ENCODE results near the gene CASP2. TPM values are rescaled to one million over a fixed set of nuclear protein-coding genes. Genes with fewer than 3 reads are reported as not detected.

Gene CASP2
- total RNA-seq, 2 experiments from 2014 or later, result 117 to 129 TPM

GRCh38 chr7:143271240-143271639 lies 16.9 kb upstream of the CASP2 start:
- H3K36me3 Mint-ChIP-seq, result peaks cover 42% of the 10 kb centered on the region
- no peak for DNase-seq
- H3K4me3 Mint-ChIP-seq, result no peak overlapping the region
- H3K27me3 Mint-ChIP-seq, result no peaks in the 10 kb centered on the region
- H3K4me1 Mint-ChIP-seq, result peaks cover 26% of the 10 kb centered on the region
- no peak for ATAC-seq
- H3K27ac Mint-ChIP-seq, result no peak overlapping the region
- CTCF ChIA-PET, result interaction anchor here (0.7 to 1.1 kb wide), 4 partner anchors 8 to 44 kb away, joined by 3 read pairs; partner anchors contain the start of genes CASP2, CLCN1 and GSTK1
- H3K9me3 Mint-ChIP-seq (ENCODE audit: low read depth), result no peaks in the 10 kb centered on the region

- no peaks in the 10 kb centered on the region for H3K27me3 Mint-ChIP-seq
- H3K4me1 Mint-ChIP-seq, result peaks cover 13% of the 10 kb centered on the region
- peaks cover 29% of the 10 kb centered on the region for H3K36me3 Mint-ChIP-seq
- no peak overlapping the region for H3K27ac Mint-ChIP-seq
- CTCF ChIA-PET, result interaction anchor here (1.1 to 1.7 kb wide), 5 partner anchors 9 to 26 kb away, joined by 3 to 4 read pairs (median 4); partner anchors contain the start of gene GSTK1
- H3K4me3 Mint-ChIP-seq, result no peak overlapping the region
- ATAC-seq (no peak), DNase-seq (no peak)
- H3K9me3 Mint-ChIP-seq (ENCODE audit: low read depth), result no peaks in the 10 kb centered on the region
Measured at GRCh38 chr7:143272871-143273270, 15.3 kb upstream of the CASP2 start.

- no peaks in the 10 kb centered on the region for H3K9me3 Mint-ChIP-seq (ENCODE audit: low read depth)
- ATAC-seq, result peak; percentile 74
- H3K4me1 Mint-ChIP-seq, result peaks cover 36% of the 10 kb centered on the region
- peak overlapping the region; percentile 81 for H3K27ac Mint-ChIP-seq
- CTCF ChIA-PET, result interaction anchor here (0.6 to 3.3 kb wide), 14 partner anchors 12 to 101 kb away, joined by 3 to 28 read pairs (median 6); partner anchors contain the start of gene GSTK1
- no peaks in the 10 kb centered on the region for H3K36me3 Mint-ChIP-seq
- H3K27me3 Mint-ChIP-seq, result no peaks in the 10 kb centered on the region
- no peak for DNase-seq
- H3K4me3 Mint-ChIP-seq, result peak overlapping the region; percentile 62
Measured at GRCh38 chr7:143279186-143280098, 8.7 kb upstream of the CASP2 start.

DNA sequence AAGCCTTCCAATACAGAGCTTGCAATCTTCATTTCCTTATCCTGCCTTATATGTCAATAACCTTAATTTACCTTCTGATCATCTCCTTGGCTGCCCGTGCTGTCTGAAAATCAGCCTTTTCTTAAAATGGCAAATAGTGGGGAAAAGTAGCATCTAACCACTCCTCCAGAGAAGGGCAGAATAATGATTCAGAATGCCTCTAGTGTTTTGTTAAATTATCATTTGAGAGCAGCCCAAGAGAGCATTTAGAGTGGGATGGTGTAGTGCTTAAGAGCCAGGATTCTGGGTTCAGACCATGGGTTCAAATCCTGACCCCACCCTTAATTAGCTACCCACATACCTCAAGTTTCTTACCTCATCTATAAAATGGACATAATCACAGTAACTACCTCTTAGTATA lies 8.0 kb upstream of the CASP2 start:
- DNase-seq (no peak), ATAC-seq (peak; percentile 31)
- H3K4me1 Mint-ChIP-seq, result peaks cover 36% of the 10 kb centered on the region
- H3K27me3 Mint-ChIP-seq, result no peaks in the 10 kb centered on the region
- peak overlapping the region; percentile 81 for H3K27ac Mint-ChIP-seq
- peak overlapping the region; percentile 62 for H3K4me3 Mint-ChIP-seq
- CTCF ChIA-PET, result interaction anchor here (0.9 to 3.3 kb wide), 9 partner anchors 12 to 100 kb away, joined by 4 to 28 read pairs (median 6); partner anchors contain the start of gene GSTK1
- H3K36me3 Mint-ChIP-seq, result no peaks in the 10 kb centered on the region
- H3K9me3 Mint-ChIP-seq (ENCODE audit: low read depth), result no peaks in the 10 kb centered on the region

GRCh38 chr7:143280566-143280965 lies 7.6 kb upstream of the CASP2 start:
- CTCF ChIA-PET, result interaction anchor here (1.2 to 3.3 kb wide), 8 partner anchors 13 to 100 kb away, joined by 5 to 28 read pairs (median 6); partner anchors contain the start of gene GSTK1
- Mint-ChIP-seq H3K4me3 (peak overlapping the region; percentile 62), H3K4me1 (peaks cover 36% of the 10 kb centered on the region), H3K9me3 (ENCODE audit: low read depth) (no peaks in the 10 kb centered on the region), H3K27ac (peak overlapping the region; percentile 81), H3K36me3 (no peaks in the 10 kb centered on the region), H3K27me3 (no peaks in the 10 kb centered on the region)
- DNase-seq, result no peak
- no peak for ATAC-seq

DNA sequence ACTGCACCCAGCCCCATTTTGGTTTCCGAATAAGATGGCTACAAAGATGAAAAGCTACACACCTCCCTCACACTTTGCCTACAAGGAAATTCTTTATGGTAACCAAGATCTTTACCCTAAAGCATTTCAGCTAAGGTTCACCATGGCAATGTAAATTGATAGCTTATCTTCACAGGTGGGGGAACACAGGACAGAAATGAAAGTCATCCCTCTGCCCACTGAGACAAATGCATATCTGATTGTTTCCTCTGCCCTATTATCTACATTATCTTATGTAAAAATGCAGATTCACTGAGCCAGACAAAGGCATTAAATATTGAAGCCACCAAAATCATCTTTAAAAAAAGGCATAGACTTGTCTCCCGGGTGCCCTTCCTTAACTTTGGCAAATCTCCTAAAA lies 6.6 kb upstream of the CASP2 start:
- H3K27me3 Mint-ChIP-seq, result no peaks in the 10 kb centered on the region
- H3K9me3 Mint-ChIP-seq (ENCODE audit: low read depth), result no peaks in the 10 kb centered on the region
- H3K27ac Mint-ChIP-seq, result no peak overlapping the region
- no peaks in the 10 kb centered on the region for H3K36me3 Mint-ChIP-seq
- DNase-seq (no peak), ATAC-seq (no peak)
- peaks cover 37% of the 10 kb centered on the region for H3K4me1 Mint-ChIP-seq
- CTCF ChIA-PET, result interaction anchor here (1.0 to 3.3 kb wide), 2 partner anchors 9 to 18 kb away, joined by 3 to 28 read pairs; partner anchors contain the start of gene GSTK1
- no peak overlapping the region for H3K4me3 Mint-ChIP-seq

DNA sequence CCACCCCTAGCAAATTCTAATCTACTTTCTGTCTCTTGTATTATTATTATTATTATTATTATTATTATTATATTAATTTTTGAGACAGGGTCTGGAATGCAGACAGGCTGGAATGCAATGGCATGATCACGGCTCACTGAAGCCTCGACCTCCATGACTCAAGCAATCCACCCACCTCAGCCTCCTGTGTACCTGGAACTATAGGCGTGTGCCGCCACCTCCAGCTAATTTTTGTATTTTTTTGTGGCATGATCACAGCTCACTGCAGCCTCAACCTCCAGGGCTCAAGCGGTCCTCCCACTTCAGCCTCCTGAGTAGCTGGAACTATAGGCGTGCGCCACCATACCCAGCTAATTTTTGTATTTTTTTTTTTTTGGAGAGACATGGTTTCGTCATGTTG lies 6.0 kb upstream of the CASP2 start:
- H3K4me1 Mint-ChIP-seq, result peaks cover 42% of the 10 kb centered on the region
- H3K27me3 Mint-ChIP-seq, result no peaks in the 10 kb centered on the region
- no peak overlapping the region for H3K4me3 Mint-ChIP-seq
- CTCF ChIA-PET, result interaction anchor here (1.0 to 3.3 kb wide), 4 partner anchors 9 to 98 kb away, joined by 3 to 28 read pairs (median 6); partner anchors contain the start of gene GSTK1
- ATAC-seq, result no peak
- no peak overlapping the region for H3K27ac Mint-ChIP-seq
- DNase-seq, result no peak
- H3K9me3 Mint-ChIP-seq (ENCODE audit: low read depth), result no peaks in the 10 kb centered on the region
- H3K36me3 Mint-ChIP-seq, result peaks cover 5% of the 10 kb centered on the region

GRCh38 chr7:143283381-143283780 lies 4.8 kb upstream of the CASP2 start:
- no peak overlapping the region for H3K4me3 Mint-ChIP-seq
- no peaks in the 10 kb centered on the region for H3K27me3 Mint-ChIP-seq
- DNase-seq (no peak), ATAC-seq (no peak)
- H3K27ac Mint-ChIP-seq, result no peak overlapping the region
- H3K9me3 Mint-ChIP-seq (ENCODE audit: low read depth), result no peaks in the 10 kb centered on the region
- peaks cover 49% of the 10 kb centered on the region for H3K4me1 Mint-ChIP-seq
- CTCF ChIA-PET, result interaction anchor here (0.7 to 2.0 kb wide), 4 partner anchors 9 to 62 kb away, joined by 3 to 8 read pairs (median 4); no protein-coding TSS in a partner anchor
- H3K36me3 Mint-ChIP-seq, result peaks cover 9% of the 10 kb centered on the region

DNA sequence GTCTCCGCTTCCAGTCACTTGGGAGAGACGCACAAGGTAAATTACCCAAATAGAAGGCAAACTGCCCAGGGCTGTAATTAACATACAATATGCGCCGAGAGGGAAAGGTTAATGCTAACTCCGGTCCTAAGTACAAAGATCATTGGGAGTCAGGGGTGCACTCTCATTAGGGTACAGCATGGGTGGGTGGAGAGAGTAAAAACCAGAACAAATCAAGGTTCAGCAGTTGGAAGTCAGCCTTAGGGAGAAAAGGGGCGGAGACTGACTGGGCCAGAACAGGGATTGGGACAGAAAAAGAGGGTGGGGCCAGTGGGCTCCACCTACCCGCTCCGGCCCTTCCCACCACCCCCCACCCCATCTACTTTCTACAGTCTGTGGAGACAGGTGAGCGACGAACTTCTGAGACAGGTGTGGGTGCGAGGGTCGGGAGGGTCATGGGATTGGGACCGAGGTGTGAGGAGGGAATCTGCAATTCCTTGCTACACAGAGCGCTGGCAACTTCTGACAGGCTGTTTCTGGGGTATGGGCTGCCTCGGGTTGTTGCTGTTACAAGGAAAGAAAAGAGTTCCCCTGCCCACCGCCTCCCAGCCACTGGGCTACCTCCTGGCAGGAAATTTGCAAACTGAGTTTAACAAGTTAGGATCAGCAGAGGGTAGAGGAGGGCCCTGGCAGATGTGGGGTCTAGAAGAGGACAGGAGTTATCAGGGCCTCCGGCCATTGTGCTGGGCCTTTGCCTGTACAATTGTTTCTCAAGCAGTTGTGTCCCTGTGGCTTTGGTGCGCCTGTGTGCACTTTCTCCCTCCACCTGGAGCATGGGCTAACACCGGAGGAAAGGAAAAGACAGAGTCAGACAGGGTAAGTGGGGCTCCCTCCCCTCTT lies 3.3 kb upstream of the CASP2 start, which contains the start of gene TMEM139:
Gene TMEM139, plus strand, starts transcription at position 368 of the 879 bp plus-strand sequence. CDS start 1,000 bp downstream, outside the sequence.
- Mint-ChIP-seq H3K9me3 (ENCODE audit: low read depth) (no peaks in the 10 kb centered on the region), H3K27me3 (no peaks in the 10 kb centered on the region), H3K27ac (no peak within 1 kb of the TSS), H3K4me3 (no peak within 1 kb of the TSS), H3K4me1 (peaks cover 47% of the 10 kb centered on the region), H3K36me3 (peaks cover 19% of the 10 kb centered on the region)
- CTCF ChIA-PET, result no interaction called here
- ATAC-seq (no peak), DNase-seq (no peak)

DNA sequence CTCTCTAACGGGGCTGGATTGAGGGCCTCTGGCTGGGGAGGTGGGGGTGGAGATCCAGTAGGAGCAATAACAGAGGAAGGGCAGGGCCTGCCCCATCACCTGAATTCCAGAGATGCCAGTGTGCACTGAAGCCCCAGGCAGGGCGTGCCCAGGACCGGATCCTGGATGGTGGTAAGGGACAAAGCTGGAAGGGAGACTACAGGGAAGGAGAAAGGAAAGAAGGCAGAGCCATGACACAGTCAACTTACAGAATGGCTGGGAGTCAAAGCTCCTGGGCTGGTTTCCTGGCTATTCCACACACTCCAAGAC lies 2.7 kb upstream of the CASP2 start:
- DNase-seq (no peak), ATAC-seq (no peak)
- Mint-ChIP-seq H3K9me3 (ENCODE audit: low read depth) (no peaks in the 10 kb centered on the region), H3K4me3 (no peak overlapping the region), H3K27ac (no peak overlapping the region), H3K27me3 (no peaks in the 10 kb centered on the region), H3K4me1 (peaks cover 45% of the 10 kb centered on the region), H3K36me3 (peaks cover 23% of the 10 kb centered on the region)
- CTCF ChIA-PET, result no interaction called here

DNA sequence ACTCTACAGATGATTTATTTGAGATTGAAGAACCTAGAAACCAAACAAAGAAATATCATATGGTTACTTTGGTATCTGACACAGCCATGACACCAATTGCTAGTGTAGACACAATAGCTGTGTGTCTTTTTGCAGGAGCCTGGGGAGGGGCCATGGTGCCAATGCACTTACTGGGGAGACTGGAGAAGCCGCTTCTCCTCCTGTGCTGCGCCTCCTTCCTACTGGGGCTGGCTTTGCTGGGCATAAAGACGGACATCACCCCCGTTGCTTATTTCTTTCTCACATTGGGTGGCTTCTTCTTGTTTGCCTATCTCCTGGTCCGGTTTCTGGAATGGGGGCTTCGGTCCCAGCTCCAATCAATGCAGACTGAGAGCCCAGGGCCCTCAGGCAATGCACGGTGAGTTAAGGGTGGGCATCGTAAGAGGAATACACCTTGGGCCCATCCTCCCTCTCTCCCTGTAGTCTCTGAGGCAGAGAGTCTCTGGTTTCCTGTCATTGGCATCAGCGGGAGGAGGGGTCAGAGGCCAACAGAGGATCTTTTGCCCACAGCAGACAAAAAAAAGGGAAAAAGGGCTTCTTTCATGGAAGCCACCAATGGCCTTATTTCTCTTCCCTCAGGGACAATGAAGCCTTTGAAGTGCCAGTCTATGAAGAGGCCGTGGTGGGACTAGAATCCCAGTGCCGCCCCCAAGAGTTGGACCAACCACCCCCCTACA lies 2.2 kb upstream of the CASP2 start:
- Mint-ChIP-seq H3K27me3 (no peaks in the 10 kb centered on the region), H3K4me3 (no peak overlapping the region), H3K27ac (no peak overlapping the region), H3K4me1 (peaks cover 45% of the 10 kb centered on the region), H3K9me3 (ENCODE audit: low read depth) (no peaks in the 10 kb centered on the region), H3K36me3 (peaks cover 27% of the 10 kb centered on the region)
- DNase-seq (no peak), ATAC-seq (no peak)
- CTCF ChIA-PET, result interaction anchor here (2.5 to 2.7 kb wide), 2 partner anchors 22 to 41 kb away, joined by 11 to 18 read pairs; partner anchors contain the start of gene GSTK1

- peak overlapping the region; percentile 87 for H3K27ac Mint-ChIP-seq
- peaks cover 50% of the 10 kb centered on the region for H3K4me1 Mint-ChIP-seq
- ATAC-seq, result no peak
- H3K4me3 Mint-ChIP-seq, result no peak overlapping the region
- DNase-seq, result no peak
- H3K27me3 Mint-ChIP-seq, result no peaks in the 10 kb centered on the region
- CTCF ChIA-PET, result interaction anchor here (2.5 to 2.7 kb wide), 2 partner anchors 23 to 41 kb away, joined by 11 to 18 read pairs; partner anchors contain the start of gene GSTK1
- H3K36me3 Mint-ChIP-seq, result peaks cover 32% of the 10 kb centered on the region
- H3K9me3 Mint-ChIP-seq (ENCODE audit: low read depth), result no peaks in the 10 kb centered on the region
Measured at GRCh38 chr7:143286522-143286890, 1.6 kb upstream of the CASP2 start.
